ENCODE results near the gene TUBGCP5.

TUBGCP5 gene

DNA sequence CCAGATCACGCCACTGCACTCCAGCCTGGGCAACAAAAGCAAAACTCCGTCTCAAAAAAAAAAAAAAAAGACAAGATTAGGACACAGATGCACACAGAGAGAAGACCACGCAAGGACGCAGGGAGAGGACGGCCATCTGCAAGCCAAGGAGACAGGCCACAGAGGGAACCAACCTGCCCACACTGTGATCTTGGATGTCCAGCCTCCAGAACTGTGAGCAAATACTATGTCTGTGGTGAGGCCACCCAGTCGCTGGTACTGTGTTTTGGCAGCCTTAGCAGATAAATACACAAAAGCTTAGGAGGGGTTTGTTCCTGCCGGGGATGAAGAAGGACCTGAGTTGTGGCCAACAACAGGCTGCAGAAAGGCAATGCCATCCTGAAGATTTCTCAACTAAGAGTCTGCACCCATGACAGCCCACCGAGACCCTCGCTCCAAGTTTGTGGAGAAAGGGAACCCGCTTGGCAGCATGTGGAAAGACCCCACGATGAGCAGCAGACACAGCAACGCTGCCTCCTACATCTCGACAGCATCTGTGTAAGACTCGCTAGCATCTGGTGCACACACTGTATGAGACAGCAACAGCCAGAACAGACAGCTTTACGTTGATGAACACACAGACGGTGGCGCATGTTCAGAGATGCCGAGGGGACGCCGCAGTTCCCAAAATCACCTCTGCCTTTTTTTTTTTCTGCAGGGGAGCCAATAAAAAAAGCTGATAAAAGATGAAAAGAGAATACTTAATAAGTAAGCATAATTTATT, 72.9 kb downstream of the TUBGCP5 start:
- DNase-seq (ENCODE audit: low read depth) = no peak
- TF ChIP-seq, protein P1, sequence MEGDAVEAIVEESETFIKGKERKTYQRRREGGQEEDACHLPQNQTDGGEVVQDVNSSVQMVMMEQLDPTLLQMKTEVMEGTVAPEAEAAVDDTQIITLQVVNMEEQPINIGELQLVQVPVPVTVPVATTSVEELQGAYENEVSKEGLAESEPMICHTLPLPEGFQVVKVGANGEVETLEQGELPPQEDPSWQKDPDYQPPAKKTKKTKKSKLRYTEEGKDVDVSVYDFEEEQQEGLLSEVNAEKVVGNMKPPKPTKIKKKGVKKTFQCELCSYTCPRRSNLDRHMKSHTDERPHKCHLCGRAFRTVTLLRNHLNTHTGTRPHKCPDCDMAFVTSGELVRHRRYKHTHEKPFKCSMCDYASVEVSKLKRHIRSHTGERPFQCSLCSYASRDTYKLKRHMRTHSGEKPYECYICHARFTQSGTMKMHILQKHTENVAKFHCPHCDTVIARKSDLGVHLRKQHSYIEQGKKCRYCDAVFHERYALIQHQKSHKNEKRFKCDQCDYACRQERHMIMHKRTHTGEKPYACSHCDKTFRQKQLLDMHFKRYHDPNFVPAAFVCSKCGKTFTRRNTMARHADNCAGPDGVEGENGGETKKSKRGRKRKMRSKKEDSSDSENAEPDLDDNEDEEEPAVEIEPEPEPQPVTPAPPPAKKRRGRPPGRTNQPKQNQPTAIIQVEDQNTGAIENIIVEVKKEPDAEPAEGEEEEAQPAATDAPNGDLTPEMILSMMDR (IDR thresholded peaks at IDR 0.05; ENCODE audit: low read depth, low read length, missing control alignments) = no peak

DNA sequence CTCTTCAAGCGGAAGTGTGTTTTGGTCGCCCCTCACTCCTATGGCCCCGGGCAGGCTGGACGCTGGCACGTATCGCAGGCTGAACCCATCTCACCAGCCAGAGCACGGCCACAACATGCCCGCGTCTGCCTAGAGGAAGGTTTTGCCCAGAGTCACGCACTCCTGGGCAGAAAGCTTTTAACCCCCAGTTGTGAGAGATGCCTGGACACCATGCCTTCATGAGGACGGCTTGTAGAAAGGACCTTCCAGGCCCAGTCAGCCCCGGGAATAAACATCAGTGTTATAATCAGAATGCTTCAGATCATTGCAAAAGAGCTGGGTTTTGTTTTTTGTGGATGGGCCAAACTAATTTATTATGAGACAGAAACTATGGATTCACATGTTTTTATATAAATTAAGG, 75.7 kb downstream of the TUBGCP5 start:
- TF ChIP-seq, protein P1 (IDR thresholded peaks at IDR 0.05; ENCODE audit: low read depth, low read length, missing control alignments) = no peak

More for the DNA sequence above, 72.9 kb downstream of the TUBGCP5 start:
- H3K4me3 ChIP-seq (ENCODE audit: low read depth, low read length) = no peak overlapping the region

GRCh38 chr15:22962611-22963010, 76.8 kb downstream of the TUBGCP5 start:
- no peak for DNase-seq (ENCODE audit: low read depth)
- TF ChIP-seq, protein P1 (IDR thresholded peaks at IDR 0.05; ENCODE audit: low read depth, low read length, missing control alignments) = no peak
- H3K4me3 ChIP-seq (ENCODE audit: low read depth, low read length) = no peak overlapping the region

More for the DNA sequence above, 75.7 kb downstream of the TUBGCP5 start:
- no peak for DNase-seq (ENCODE audit: low read depth)
- no peak overlapping the region for H3K4me3 ChIP-seq (ENCODE audit: low read depth, low read length)

DNA sequence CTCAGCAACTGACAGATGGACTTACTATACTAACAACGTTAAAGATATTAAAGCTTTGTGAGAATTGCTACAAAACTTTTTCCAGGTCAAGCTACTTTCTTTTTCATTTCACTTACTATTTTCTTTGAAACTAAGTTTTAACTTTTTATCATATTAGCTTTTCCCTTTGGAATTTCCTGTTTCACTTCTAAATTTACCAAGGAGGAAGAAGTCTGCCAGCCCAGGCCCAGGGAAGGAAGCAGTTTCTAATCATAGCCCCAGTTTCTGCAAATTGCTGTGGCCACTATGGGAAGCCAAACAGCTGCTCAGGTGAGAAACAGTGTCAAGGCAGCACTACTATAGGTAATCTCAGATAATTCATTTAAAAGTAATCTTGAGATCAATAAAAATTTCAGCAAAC, 77.6 kb downstream of the TUBGCP5 start:
- no peak overlapping the region for H3K4me3 ChIP-seq (ENCODE audit: low read depth, low read length)
- TF ChIP-seq, protein P1 (IDR thresholded peaks at IDR 0.05; ENCODE audit: low read depth, low read length, missing control alignments) = no peak

DNA sequence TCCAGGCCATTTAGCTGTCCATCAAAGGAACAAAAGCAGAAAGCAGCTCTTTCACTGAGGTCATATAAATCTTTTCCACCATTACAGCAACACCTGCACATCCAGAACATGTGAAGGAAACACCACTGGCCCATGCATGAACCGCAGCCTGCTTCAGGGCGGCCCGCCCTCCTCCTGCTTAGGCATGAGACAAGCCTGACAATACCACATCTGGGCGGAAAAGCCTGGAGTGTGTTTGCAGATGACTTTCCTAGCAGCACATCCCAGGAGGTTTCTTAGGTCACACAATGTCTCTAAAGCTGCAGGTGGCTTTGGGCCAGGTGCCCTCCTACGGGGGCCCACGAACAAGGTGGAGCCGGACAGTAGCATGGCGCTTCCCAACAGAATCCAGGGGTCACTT, 78.8 kb downstream of the TUBGCP5 start:
- H3K4me3 ChIP-seq (ENCODE audit: low read depth, low read length) = no peak overlapping the region
- TF ChIP-seq, protein P1 (IDR thresholded peaks at IDR 0.05; ENCODE audit: low read depth, low read length, missing control alignments) = no peak
- no peak for DNase-seq (ENCODE audit: low read depth)

More for the DNA sequence above, 77.6 kb downstream of the TUBGCP5 start:
- DNase-seq (ENCODE audit: low read depth) = no peak

- H3K4me3 ChIP-seq (ENCODE audit: low read depth, low read length) = no peak overlapping the region
- TF ChIP-seq, protein P1 (IDR thresholded peaks at IDR 0.05; ENCODE audit: low read depth, low read length, missing control alignments) = no peak
- no peak for DNase-seq (ENCODE audit: low read depth)
Observed at GRCh38 chr15:22960126-22960525, 79.2 kb downstream of the TUBGCP5 start.
